ENCODE results near the gene WNT10A. TPM values are rescaled to one million over a fixed set of nuclear protein-coding genes. Genes with fewer than 3 reads are reported as not detected.
"Not testable (repeated sequence)": the region's sequence is repeated elsewhere in the genome, so short reads cannot be mapped to it uniquely, and the experiment has no call there.

Gene WNT10A
- total RNA-seq, 1 donor from 2014 or later = not detected

DNA sequence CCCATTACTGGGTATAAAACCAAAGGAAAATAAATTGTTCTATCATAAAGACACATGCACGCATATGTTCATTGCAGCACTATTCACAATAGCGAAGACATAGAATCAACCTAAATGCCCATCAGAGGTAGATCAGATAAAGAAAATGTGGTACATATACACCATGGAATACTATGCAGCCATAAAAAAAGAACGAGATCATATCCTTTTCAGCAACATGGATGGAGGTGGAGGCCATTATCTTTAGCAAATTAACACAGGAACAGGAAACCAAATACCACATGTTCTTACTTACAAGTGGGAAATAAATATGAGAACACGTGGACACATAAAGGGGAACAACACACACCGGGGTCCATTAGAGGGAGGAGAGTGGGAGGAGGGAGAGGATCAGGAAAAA, 36.3 kb upstream of the WNT10A start:
- not testable (repeated sequence) for H3K36me3 ChIP-seq (ENCODE audit: control insufficient read depth in 3 of 3, insufficient read depth in 3 of 3, low read length in 3 of 3); H3K4me1 ChIP-seq (ENCODE audit: control insufficient read depth in 3 of 3, insufficient read depth in 3 of 3, low read length in 3 of 3); H3K4me3 ChIP-seq (ENCODE audit: low read length in 3 of 3); H3K27me3 ChIP-seq (ENCODE audit: control insufficient read depth in 3 of 3, insufficient read depth in 3 of 3, low read length in 3 of 3); H3K9me3 ChIP-seq (ENCODE audit: control insufficient read depth in 3 of 3, low read length in 3 of 3); H3K27ac ChIP-seq (ENCODE audit: low read depth, low read length); H3K9ac ChIP-seq (ENCODE audit: low read depth in 1 of 3, low read length in 3 of 3)

DNA sequence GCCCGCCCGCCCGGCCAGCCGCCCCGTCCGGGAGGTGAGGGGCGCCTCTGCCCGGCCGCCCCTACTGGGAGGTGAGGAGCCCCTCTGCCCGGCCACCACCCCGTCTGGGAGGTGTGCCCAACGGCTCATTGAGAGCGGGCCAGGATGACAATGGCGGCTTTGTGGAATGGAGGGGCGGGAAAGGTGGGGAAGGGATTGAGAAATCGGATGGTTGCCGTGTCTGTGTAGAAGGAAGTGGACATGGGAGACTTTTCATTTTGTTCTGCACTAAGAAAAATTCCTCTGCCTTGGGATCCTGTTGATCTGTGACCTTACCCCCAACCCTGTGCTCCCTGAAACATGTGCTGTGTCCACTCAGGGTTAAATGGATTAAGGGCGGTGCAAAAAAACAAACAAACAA, 33.7 kb upstream of the WNT10A start:
- H3K4me1 ChIP-seq (ENCODE audit: control insufficient read depth in 3 of 3, insufficient read depth in 3 of 3, low read length in 3 of 3); H3K9me3 ChIP-seq (ENCODE audit: control insufficient read depth in 3 of 3, low read length in 3 of 3); H3K4me3 ChIP-seq (ENCODE audit: low read length in 3 of 3); H3K36me3 ChIP-seq (ENCODE audit: control insufficient read depth in 3 of 3, insufficient read depth in 3 of 3, low read length in 3 of 3); H3K27ac ChIP-seq (ENCODE audit: low read depth, low read length); H3K9ac ChIP-seq (ENCODE audit: low read depth in 1 of 3, low read length in 3 of 3): not testable (repeated sequence)
- H3K27me3 ChIP-seq (ENCODE audit: control insufficient read depth in 3 of 3, insufficient read depth in 3 of 3, low read length in 3 of 3) = peaks cover 3 to 12% (median 7%) of the 10 kb centered on the region in 3 donors

DNA sequence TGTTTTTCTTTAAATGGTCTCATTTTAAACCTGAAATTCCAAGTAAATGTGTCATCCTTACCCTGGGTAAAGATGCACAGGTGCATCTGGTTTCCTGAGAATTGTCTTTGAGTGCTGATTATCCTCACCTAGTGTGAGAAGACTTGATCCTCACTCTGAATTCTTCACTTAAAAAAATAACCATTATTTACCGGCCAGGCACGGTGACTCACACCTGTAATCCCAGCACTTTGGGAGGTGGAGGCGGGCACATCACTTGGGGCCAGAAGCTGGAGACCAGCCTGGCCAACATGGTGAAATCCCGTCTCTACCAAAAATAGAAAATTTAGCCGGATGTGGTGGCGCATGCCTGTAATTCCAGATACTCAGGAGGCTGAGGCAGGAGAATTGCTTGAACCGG, 30.9 kb upstream of the WNT10A start:
- H3K9ac ChIP-seq (ENCODE audit: low read depth in 1 of 3, low read length in 3 of 3) = no peak overlapping the region
- H3K4me3 ChIP-seq (ENCODE audit: low read length in 3 of 3) = no peak overlapping the region
- peaks cover 3 to 16% (median 12%) of the 10 kb centered on the region in 3 donors for H3K27me3 ChIP-seq (ENCODE audit: control insufficient read depth in 3 of 3, insufficient read depth in 3 of 3, low read length in 3 of 3)
- no peaks in the 10 kb centered on the region for H3K36me3 ChIP-seq (ENCODE audit: control insufficient read depth in 3 of 3, insufficient read depth in 3 of 3, low read length in 3 of 3)
- H3K4me1 ChIP-seq (ENCODE audit: control insufficient read depth in 3 of 3, insufficient read depth in 3 of 3, low read length in 3 of 3) = peaks cover 3 to 9% (median 4%) of the 10 kb centered on the region in 3 donors
- H3K9me3 ChIP-seq (ENCODE audit: control insufficient read depth in 3 of 3, low read length in 3 of 3) = no peaks in the 10 kb centered on the region
- H3K27ac ChIP-seq (ENCODE audit: low read depth, low read length) = no peak overlapping the region

DNA sequence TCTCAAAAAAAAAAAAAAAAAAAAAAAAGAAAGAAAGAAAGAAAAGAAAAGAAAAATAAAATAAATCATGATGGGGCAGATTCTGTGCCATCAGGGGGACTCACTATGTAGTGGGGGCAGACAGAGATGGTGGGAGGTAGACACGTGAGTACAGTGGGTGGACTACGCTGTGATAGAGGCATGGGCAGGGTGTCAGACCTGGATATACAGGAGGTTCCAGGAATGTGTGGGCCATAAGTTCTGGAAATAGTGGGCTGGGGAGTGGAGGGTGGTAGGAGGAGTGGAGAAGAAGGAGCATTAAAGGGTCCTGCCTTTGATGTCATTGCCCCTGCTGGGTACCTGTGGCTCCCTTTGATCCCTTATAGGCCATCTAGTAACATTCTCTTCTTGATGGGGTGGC, 29.9 kb upstream of the WNT10A start:
- H3K4me3 ChIP-seq (ENCODE audit: low read length in 3 of 3) = no peak overlapping the region
- no peaks in the 10 kb centered on the region for H3K36me3 ChIP-seq (ENCODE audit: control insufficient read depth in 3 of 3, insufficient read depth in 3 of 3, low read length in 3 of 3)
- H3K9ac ChIP-seq (ENCODE audit: low read depth in 1 of 3, low read length in 3 of 3) = no peak overlapping the region
- H3K9me3 ChIP-seq (ENCODE audit: control insufficient read depth in 3 of 3, low read length in 3 of 3) = no peaks in the 10 kb centered on the region
- H3K27me3 ChIP-seq (ENCODE audit: control insufficient read depth in 3 of 3, insufficient read depth in 3 of 3, low read length in 3 of 3) = peaks cover 3 to 21% (median 12%) of the 10 kb centered on the region in 3 donors
- no peak overlapping the region for H3K27ac ChIP-seq (ENCODE audit: low read depth, low read length)
- peaks cover 3 to 11% (median 4%) of the 10 kb centered on the region in 3 donors for H3K4me1 ChIP-seq (ENCODE audit: control insufficient read depth in 3 of 3, insufficient read depth in 3 of 3, low read length in 3 of 3)

DNA sequence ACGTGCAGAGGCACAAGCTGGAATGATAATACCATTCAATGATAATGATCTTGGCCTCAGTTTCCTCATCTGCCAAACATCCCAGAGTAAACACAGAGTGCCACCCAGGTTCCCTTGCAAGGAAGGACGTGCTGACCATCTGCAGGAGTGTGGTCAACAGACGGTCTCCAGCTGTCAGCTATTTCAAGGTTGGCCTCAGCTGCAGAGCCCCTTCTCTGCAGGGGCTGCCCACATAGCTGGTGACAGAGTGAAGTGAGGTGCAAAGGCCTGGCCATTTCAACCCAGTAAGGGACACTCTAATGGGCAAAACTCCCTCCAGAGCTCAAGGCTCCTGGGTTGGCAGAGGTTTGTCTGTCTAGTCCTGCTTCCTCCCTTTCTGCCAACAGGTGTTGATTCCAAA, 29.4 kb upstream of the WNT10A start:
- Histone ChIP-seq H3K9ac (ENCODE audit: low read depth in 1 of 3, low read length in 3 of 3) (no peak overlapping the region), H3K36me3 (ENCODE audit: control insufficient read depth in 3 of 3, insufficient read depth in 3 of 3, low read length in 3 of 3) (no peaks in the 10 kb centered on the region), H3K27ac (ENCODE audit: low read depth, low read length) (no peak overlapping the region), H3K4me3 (ENCODE audit: low read length in 3 of 3) (no peak overlapping the region), H3K27me3 (ENCODE audit: control insufficient read depth in 3 of 3, insufficient read depth in 3 of 3, low read length in 3 of 3) (peaks cover 6 to 26% (median 12%) of the 10 kb centered on the region in 3 donors), H3K9me3 (ENCODE audit: control insufficient read depth in 3 of 3, low read length in 3 of 3) (no peaks in the 10 kb centered on the region), H3K4me1 (ENCODE audit: control insufficient read depth in 3 of 3, insufficient read depth in 3 of 3, low read length in 3 of 3) (peaks cover 3 to 11% (median 4%) of the 10 kb centered on the region in 3 donors)

DNA sequence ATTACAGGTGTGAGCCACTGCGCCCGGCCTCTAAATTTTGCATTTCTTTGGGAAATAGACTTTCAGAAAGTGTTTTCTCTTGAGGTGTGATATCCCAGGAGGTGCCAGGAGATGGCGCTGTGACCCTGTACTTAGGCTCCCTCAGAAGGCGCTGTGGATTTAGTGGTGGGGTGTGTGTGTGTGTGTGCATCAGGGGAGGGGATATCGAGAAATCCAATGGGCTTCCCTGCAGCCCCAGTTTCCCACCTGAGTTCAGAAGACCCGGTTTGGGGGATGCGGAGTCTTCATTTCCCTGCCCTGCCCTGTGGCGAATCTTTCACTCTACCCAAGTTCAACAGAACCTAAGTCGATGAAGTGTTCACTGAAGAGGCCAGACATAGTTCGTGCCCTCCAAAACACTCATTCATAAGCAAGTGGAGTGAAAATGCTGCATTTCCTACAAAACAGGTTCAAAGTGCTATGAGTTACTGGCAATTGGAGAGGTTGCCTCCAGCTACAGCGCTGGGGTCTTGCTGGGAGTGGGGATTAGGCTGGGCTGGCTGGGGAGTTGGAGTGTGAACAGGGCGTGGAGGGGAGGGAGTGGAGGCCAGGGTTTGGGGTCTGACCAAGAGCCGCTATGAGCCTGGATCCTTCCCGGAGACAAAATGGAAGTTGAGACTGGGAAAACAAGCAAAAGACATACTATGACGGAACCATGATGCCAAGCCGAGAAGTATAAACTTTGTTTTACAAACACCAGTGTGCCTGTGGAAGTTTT, 27.6 kb upstream of the WNT10A start:
- H3K9me3 ChIP-seq (ENCODE audit: control insufficient read depth in 3 of 3, low read length in 3 of 3) = no peaks in the 10 kb centered on the region
- no peak overlapping the region for H3K4me3 ChIP-seq (ENCODE audit: low read length in 3 of 3)
- H3K9ac ChIP-seq (ENCODE audit: low read depth in 1 of 3, low read length in 3 of 3) = no peak overlapping the region
- no peak overlapping the region for H3K27ac ChIP-seq (ENCODE audit: low read depth, low read length)
- peaks cover 3 to 9% (median 4%) of the 10 kb centered on the region in 3 donors for H3K4me1 ChIP-seq (ENCODE audit: control insufficient read depth in 3 of 3, insufficient read depth in 3 of 3, low read length in 3 of 3)
- H3K27me3 ChIP-seq (ENCODE audit: control insufficient read depth in 3 of 3, insufficient read depth in 3 of 3, low read length in 3 of 3) = peaks cover 8 to 33% (median 15%) of the 10 kb centered on the region in 3 donors
- no peaks in the 10 kb centered on the region for H3K36me3 ChIP-seq (ENCODE audit: control insufficient read depth in 3 of 3, insufficient read depth in 3 of 3, low read length in 3 of 3)

DNA sequence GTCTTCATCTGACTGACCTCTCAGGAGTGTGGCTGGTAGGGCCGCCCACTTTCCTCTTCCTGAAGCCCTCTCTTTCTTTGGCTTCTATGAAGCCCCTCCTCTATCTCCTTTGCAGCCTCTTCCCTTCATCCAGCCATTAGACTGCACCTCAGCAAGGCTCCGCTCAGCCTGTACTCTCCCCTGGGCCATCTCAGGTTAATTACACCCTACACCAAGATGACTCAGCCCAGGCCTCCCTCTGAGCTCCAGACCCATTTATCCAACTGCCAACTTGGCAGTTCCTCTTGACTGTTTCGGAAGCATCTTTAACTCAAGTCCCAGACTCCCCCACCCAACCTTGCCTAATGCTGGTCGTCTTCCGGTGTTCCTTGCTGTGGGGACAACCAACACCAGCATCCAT, 26.9 kb upstream of the WNT10A start:
- H3K27ac ChIP-seq (ENCODE audit: low read depth, low read length) = no peak overlapping the region
- H3K36me3 ChIP-seq (ENCODE audit: control insufficient read depth in 3 of 3, insufficient read depth in 3 of 3, low read length in 3 of 3) = no peaks in the 10 kb centered on the region
- no peaks in the 10 kb centered on the region for H3K9me3 ChIP-seq (ENCODE audit: control insufficient read depth in 3 of 3, low read length in 3 of 3)
- peaks cover 3 to 9% (median 4%) of the 10 kb centered on the region in 3 donors for H3K4me1 ChIP-seq (ENCODE audit: control insufficient read depth in 3 of 3, insufficient read depth in 3 of 3, low read length in 3 of 3)
- no peak overlapping the region for H3K4me3 ChIP-seq (ENCODE audit: low read length in 3 of 3)
- H3K27me3 ChIP-seq (ENCODE audit: control insufficient read depth in 3 of 3, insufficient read depth in 3 of 3, low read length in 3 of 3) = peaks cover 13 to 36% (median 18%) of the 10 kb centered on the region in 3 donors
- no peak overlapping the region for H3K9ac ChIP-seq (ENCODE audit: low read depth in 1 of 3, low read length in 3 of 3)

DNA sequence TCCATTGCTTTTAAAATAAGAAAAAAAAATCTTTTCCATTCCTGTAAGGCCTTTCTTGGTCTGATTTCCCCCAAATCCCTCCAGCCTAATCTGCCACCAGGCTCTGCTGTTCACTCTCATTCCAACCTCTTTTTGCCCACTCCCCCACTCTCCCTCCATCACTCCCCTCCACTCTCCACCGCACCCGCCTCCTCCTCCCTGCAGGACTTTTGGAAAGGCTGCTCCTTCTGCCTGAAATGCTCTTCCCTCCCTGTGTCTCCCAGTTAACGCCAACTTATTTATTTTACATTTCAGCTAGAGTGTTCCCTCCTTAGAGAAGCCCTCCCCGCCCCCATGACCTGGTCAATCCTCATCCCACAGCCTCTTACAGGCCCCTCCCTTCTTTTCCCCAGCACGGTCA, 25.8 kb upstream of the WNT10A start:
- no peak overlapping the region for H3K27ac ChIP-seq (ENCODE audit: low read depth, low read length)
- no peaks in the 10 kb centered on the region for H3K9me3 ChIP-seq (ENCODE audit: control insufficient read depth in 3 of 3, low read length in 3 of 3)
- H3K9ac ChIP-seq (ENCODE audit: low read depth in 1 of 3, low read length in 3 of 3) = no peak overlapping the region
- H3K4me3 ChIP-seq (ENCODE audit: low read length in 3 of 3) = no peak overlapping the region
- H3K27me3 ChIP-seq (ENCODE audit: control insufficient read depth in 3 of 3, insufficient read depth in 3 of 3, low read length in 3 of 3) = peaks cover 19 to 38% (median 25%) of the 10 kb centered on the region in 3 donors
- peaks cover 3 to 10% (median 9%) of the 10 kb centered on the region in 3 donors for H3K4me1 ChIP-seq (ENCODE audit: control insufficient read depth in 3 of 3, insufficient read depth in 3 of 3, low read length in 3 of 3)
- H3K36me3 ChIP-seq (ENCODE audit: control insufficient read depth in 3 of 3, insufficient read depth in 3 of 3, low read length in 3 of 3) = no peaks in the 10 kb centered on the region

DNA sequence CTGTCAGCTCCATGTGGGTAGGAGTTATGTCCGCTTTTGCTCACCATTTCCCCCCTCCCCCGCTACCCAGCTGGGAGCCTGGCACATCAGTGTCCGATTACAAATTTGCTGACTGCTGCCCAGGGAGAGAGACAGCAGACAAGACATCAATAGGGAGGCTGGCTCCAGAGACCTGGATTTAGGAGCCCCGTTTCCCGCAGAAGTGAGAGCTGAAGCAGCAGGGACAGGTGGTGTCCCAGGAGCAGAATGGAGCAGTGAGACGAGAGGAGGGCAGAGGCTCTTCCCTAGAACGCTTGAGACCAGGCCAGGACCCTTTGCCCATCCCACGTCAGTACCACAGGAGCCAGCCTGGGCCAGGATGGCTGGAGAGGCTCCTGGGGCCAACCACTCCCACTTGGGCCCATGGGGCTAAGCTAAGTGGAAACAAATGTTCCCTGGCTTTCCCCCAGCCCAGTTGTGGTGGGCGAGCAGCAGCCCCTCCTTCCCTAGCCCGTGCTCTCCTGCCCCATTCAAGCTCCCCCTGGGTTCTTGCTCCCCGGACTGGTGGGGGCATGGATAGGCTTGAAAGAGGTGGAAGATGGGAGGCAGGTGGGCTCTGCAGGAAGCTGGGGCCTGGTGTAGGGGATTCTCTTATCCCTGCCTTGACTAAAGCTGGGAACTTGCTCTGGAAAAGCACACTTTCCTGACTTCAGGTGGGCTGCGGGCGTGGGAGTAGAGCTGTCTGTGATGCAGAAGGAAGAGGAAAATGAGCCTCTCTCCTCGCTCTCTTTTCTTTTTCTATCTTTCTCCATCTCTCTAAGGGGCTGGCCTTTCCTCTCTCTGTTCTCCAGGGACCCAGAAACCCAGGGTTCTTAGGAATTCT, 25.1 kb upstream of the WNT10A start:
- Histone ChIP-seq H3K9me3 (ENCODE audit: control insufficient read depth in 3 of 3, low read length in 3 of 3) (no peaks in the 10 kb centered on the region), H3K27me3 (ENCODE audit: control insufficient read depth in 3 of 3, insufficient read depth in 3 of 3, low read length in 3 of 3) (peaks cover 25 to 44% (median 32%) of the 10 kb centered on the region in 3 donors), H3K4me3 (ENCODE audit: low read length in 3 of 3) (no peak overlapping the region), H3K9ac (ENCODE audit: low read depth in 1 of 3, low read length in 3 of 3) (no peak overlapping the region), H3K4me1 (ENCODE audit: control insufficient read depth in 3 of 3, insufficient read depth in 3 of 3, low read length in 3 of 3) (peaks cover 9 to 17% (median 16%) of the 10 kb centered on the region in 3 donors), H3K36me3 (ENCODE audit: control insufficient read depth in 3 of 3, insufficient read depth in 3 of 3, low read length in 3 of 3) (no peaks in the 10 kb centered on the region), H3K27ac (ENCODE audit: low read depth, low read length) (no peak overlapping the region)

Data from skeletal muscle tissue (tissue), 4 donors.